Right renal cortex interstitium (tissue), 3 donors: ENCODE measurements around the gene ARHGDIA. TPM values are rescaled to one million over a fixed set of nuclear protein-coding genes. Genes with fewer than 3 reads are reported as not detected.

Source experiments
- DNase-seq, 3 donors: peaks; one replicate each; pipeline ENCODE4 v3.0.0-alpha.2; 2013; ENCODE audit warnings: low read depth in 3 of 3, low spot score in 2 of 3
- polyA plus RNA-seq, 3 donors: library from polyadenylated mRNA; unstranded; fragments of 120-200 nt; gene quantifications; one replicate each; pipeline ENCODE4 v1.2.1, GENCODE V29; 2013; ENCODE audit not compliant: insufficient read length in 3 of 3

ARHGDIA gene
- polyA plus RNA-seq, 3 donors: 132 to 153 (median 145) TPM

DNA sequence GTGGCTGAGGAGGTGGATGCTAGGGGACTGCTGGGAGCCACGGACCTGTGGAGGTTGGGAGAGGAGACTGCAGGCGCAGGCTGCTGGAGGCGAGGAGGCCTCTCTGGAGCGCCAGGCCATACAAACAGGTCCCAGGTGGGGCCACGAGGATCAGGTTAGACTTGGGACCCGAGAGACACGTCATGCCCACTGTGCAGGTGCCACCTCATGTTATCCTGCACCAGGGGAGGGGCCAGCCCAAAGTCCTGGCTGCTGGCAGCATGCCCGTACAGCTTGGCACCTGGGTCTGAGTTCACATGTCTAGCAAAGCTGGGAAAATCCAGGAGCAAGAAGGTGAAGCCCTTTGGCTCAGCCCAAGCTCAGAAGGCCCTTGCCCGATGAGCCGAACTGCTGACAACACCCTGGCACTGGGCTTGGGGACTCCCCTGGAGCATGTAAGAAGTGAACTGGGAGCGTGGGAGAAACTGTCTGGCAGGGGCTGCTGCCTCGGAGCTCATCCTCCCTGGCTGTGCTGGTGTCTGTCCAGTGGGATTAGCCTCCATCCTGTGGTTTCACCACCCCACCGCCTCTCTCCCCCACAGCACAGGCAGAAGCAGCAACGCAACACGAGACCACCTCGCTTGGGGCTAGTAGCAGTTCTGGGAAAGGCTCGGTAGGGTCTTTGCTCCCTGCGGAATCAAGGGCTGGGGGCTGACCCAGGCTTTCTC, 5.3 kb downstream of the ARHGDIA start:
- DNase-seq: no peak

- no peak for DNase-seq
Observed at GRCh38 chr17:81865358-81865732, 5.8 kb downstream of the ARHGDIA start.

GRCh38 chr17:81863833-81864768, 7.0 kb downstream of the ARHGDIA start:
- no peak for DNase-seq

DNA sequence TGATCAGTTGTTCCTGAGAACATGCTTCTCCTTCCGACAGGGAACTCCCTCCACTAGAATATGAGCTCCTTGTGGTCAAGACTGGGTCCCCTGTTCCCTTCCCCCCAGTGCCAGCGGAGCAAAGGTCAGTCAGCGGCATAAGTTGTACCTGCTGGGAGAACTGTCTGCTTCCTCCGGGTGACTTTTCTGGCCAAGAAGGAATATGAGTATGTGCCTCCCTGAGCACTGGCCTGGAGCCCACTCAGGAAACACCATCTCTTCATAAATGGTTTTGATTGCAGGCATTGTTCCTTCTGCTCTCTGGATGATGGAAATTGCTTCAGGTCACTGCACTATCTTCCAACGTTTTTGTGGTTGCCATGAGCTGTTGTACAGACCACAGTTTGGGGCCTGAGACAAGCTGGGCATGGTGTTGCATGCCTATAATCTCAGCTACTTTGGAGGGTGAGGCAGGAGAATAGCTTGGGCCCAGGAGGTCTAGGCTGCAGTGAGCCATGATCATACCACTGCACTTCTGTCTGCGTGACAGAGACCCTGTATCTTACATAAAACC, 7.9 kb downstream of the ARHGDIA start:
- DNase-seq: no peak

- DNase-seq: peak; percentile 99 to 100 (median 100)
Observed at GRCh38 chr17:81860756-81861568, 10.2 kb downstream of the ARHGDIA start.

GRCh38 chr17:81859906-81860755, 11.0 kb downstream of the ARHGDIA start, which contains the start of gene P4HB:
Gene P4HB, minus strand, starts transcription at chr17:81860535. Its CDS starts 64 bp downstream, at chr17:81860471.
- no peak for DNase-seq

- DNase-seq: no peak
Observed at GRCh38 chr17:81858967-81859905, 11.9 kb downstream of the ARHGDIA start.

DNA sequence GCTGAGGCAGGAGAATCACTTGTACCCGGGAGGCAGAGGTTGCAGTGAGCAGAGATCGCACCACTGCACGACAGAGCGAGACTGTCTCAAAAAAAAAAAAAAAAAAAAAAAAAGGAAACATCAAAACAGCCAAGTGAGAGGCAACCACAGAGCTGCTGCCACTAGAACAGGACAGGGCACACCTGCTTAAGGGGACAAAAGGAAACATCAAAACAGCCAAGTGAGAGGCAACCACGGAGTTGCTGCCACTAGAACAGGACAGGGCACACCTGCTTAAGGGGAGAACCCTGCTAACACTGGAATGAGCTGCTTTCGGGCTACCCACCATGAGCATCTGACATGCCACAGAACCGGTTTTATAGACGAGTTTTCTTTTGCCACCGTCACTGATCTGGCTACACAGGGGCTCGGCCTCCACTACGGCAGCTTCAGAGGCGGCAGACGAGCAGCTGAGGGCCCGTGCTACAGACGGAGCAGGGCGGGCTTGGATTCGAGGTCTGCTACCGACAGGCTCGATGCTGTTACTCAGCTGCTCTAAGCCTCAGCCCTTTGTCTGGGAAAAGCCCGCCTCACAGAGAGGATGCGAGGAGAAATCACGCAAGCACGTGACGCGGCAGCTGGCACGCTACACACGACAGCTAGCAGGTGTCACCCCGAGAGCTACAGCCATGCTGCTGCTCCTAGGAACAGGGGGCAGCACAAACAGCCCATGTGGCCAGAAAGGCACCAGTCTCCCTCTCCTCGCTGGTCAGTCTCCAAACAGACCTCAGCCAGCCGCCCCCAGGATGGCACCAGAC, 12.8 kb downstream of the ARHGDIA start:
- no peak for DNase-seq

GRCh38 chr17:81854974-81855774, 16.0 kb downstream of the ARHGDIA start:
- no peak for DNase-seq

DNA sequence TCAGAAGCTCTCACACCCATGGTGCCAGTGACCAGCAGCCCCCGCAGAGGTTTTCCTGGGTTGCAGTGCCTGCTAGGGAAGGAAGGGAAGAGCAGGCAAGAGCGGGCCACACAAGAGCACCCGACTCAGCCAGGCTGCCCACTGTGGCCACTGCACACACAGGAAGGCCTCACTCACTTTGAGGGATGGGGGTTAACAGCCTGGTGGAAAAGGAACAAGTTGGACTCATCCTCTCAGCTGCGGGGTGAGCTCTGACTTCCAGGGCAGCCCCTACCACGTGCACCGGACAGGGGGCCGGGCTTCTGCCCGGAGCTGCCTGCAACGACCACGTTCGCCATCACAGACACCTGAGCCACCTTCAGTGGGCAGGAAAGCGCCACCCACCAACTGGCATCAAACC, 18.9 kb downstream of the ARHGDIA start:
- DNase-seq: no peak

- no peak for DNase-seq
Observed at GRCh38 chr17:81851423-81851822, 19.7 kb downstream of the ARHGDIA start.

DNA sequence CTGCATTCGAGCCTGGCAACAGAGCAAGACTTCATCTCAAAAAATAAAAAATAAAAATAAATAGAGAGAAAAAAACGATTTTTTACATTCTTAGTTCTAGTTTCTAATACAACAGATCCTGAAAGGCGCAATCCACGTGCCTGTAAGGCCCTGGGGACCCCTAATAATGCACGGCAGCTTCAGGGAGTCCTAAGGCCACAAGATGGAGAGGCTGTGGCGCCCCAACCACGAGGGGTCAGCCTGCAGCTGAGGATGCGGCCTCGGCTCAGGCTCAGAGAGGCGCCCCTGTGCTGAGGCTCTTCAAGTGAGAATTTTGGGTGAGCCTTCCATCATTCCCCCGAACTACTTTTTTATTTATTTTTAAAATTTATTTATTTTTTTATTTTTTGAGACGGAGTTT, 21.7 kb downstream of the ARHGDIA start:
- no peak for DNase-seq

- no peak for DNase-seq
Observed at GRCh38 chr17:81846743-81847689, 24.1 kb downstream of the ARHGDIA start.

- no peak for DNase-seq
Observed at GRCh38 chr17:81845881-81846742, 25.0 kb downstream of the ARHGDIA start.

DNA sequence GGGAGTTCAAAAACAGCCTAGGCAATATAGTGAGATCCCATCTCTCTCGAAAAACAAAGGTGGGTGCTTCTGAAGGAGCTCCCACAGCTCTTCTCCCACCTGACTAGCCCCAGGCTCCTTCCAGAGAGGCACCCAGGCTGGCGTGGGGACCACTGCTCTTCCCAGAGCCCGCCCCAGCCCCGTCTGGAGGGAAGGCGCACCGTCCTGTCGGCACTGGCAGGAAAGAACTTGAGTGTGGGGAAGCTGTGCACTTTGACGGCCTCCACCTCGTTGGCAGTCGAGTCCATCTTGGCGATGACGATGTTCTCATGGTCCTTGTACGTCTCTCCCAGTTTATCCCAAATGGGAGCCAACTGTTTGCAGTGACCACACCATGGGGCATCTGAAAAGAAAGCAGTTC, 25.8 kb downstream of the ARHGDIA start:
- no peak for DNase-seq
